ENCODE measurements around the gene ATP7A. TPM values are rescaled to one million over a fixed set of nuclear protein-coding genes. Genes with fewer than 3 reads are reported as not detected.
A peak's percentile ranks its signal among the peaks of the same experiment; 100 is the strongest.
"Not testable (repeated sequence)": the region's sequence is repeated elsewhere in the genome, so short reads cannot be mapped to it uniquely, and the experiment has no call there.

ATP7A gene
- total and polyA plus RNA-seq, 7 experiments from 2014 or later, result 5.4 to 17.4 (median 13.4) TPM

DNA sequence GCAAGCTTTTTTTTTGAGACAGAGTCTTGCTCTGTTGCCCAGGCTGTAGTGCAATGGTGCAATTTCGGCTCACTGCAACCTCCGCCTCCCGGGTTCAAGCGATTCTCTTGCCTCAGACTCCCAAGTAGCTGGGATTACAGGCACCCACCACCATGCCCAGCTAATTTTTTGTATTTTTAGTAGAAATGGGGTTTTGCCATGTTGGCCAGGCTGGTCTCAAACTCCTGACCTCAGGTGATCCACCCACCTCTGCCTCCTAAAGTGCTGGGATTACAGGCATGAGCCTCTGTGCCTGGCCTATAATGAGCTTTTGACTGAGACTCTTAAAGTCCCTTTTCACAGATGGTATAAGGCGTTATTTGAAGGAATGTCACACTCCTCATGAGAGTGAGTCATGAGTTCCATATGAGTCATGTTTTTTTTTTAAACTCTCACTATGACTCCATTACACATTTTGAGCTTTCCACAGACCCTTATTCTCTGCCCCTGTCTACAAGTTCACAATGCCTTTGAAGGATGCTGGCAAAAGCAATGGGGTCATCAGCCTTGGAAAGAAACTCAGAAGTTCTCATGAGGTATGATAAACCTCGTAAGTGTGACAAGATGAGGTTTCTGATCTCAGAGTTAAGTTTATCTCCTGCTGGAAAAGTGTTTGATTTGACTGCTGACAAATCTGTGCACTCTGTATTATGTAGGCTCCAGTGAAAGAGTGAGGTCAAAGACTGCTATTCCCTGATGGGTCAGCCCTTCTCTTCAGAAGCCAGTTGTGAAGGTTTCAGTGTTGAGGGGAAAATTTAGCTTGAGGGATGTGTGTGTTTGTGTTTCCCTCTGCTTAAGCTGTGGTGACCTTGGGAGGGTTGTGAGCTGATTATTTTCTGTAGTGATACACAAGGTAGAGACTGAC lies 154.5 kb downstream of the ATP7A start:
- H3K4me3 ChIP-seq (ENCODE audit: low read length); H3K36me3 ChIP-seq (ENCODE audit: control insufficient read depth in 2 of 3, insufficient read depth in 3 of 3, low read length in 3 of 3); ATAC-seq; H3K4me1 ChIP-seq (ENCODE audit: control insufficient read depth in 2 of 2, insufficient read depth in 2 of 2, low read length in 2 of 2); H3K27ac ChIP-seq (ENCODE audit: low read depth, low read length); POLR2A ChIA-PET; DNase-seq; CTCF ChIA-PET; H3K27me3 Mint-ChIP-seq; H3K9me3 ChIP-seq (ENCODE audit: control insufficient read depth in 2 of 3, low read length in 3 of 3); H3K36me3 Mint-ChIP-seq; H3K27me3 ChIP-seq (ENCODE audit: control insufficient read depth in 2 of 2, insufficient read depth in 2 of 2, low read length in 2 of 2): not testable (repeated sequence)
- Mint-ChIP-seq H3K4me3 (peak overlapping the region in 1 of 10 donors; percentile 5), H3K9me3 (peaks cover 0 to 10% (median 2%) of the 10 kb centered on the region in 11 donors), H3K4me1 (peaks cover 0 to 17% (median 0%) of the 10 kb centered on the region in 7 donors), H3K27ac (peak overlapping the region in 3 of 9 donors; percentile 5 to 72 (median 50))
- intact Hi-C loops (cut with micrococcal nuclease), result loop anchor here in 1 of 2 donors (5.0 kb wide), 1 partner anchor 37 kb away; the partner anchor contains the start of gene PGK1

- CTCF ChIA-PET, result no interaction called here
- no peak overlapping the region for H3K27ac Mint-ChIP-seq
- Histone ChIP-seq H3K4me3 (ENCODE audit: low read length) (no peak overlapping the region), H3K9me3 (ENCODE audit: control insufficient read depth in 2 of 3, low read length in 3 of 3) (no peaks in the 10 kb centered on the region), H3K27ac (ENCODE audit: low read depth, low read length) (no peak overlapping the region), H3K4me1 (ENCODE audit: control insufficient read depth in 2 of 2, insufficient read depth in 2 of 2, low read length in 2 of 2) (no peaks in the 10 kb centered on the region), H3K36me3 (ENCODE audit: control insufficient read depth in 2 of 3, insufficient read depth in 3 of 3, low read length in 3 of 3) (no peaks in the 10 kb centered on the region), H3K27me3 (ENCODE audit: control insufficient read depth in 2 of 2, insufficient read depth in 2 of 2, low read length in 2 of 2) (no peaks in the 10 kb centered on the region)
- peaks cover 0 to 1% (median 0%) of the 10 kb centered on the region in 5 donors for H3K36me3 Mint-ChIP-seq
- no peaks in the 10 kb centered on the region for H3K27me3 Mint-ChIP-seq
- intact Hi-C loops (cut with micrococcal nuclease), result loop anchor here in 1 of 2 donors (5.0 kb wide), 1 partner anchor 36 kb away; the partner anchor contains the start of gene PGK1
- no peak for ATAC-seq
- no peak for DNase-seq
- H3K4me1 Mint-ChIP-seq, result peaks cover 0 to 17% (median 0%) of the 10 kb centered on the region in 7 donors
- POLR2A ChIA-PET, result no interaction called here
- H3K4me3 Mint-ChIP-seq, result no peak overlapping the region
- peaks cover 0 to 10% (median 2%) of the 10 kb centered on the region in 11 donors for H3K9me3 Mint-ChIP-seq
Observed at GRCh38 chrX:78066110-78066509, 155.6 kb downstream of the ATP7A start.

DNA sequence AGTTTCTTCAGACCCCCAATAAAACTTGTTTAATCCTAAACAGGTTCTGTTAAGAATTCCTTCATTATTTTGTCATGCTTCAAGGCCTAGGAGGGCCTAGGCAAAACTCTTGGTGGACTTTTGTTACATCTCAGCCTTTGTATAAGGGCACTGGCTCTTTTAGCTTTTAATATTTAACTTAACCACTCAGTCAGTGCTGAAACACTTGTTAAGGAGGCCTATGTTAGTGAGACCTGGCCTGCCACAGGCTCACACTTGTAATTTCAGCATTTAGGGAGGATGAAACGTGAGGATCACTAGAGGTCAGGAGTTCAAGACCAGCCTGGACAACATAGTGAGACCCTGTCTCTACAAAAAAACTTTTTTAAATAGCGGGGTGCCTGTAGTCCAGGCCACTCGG lies 160.8 kb downstream of the ATP7A start:
- Mint-ChIP-seq H3K27me3 (no peaks in the 10 kb centered on the region), H3K4me3 (no peak overlapping the region), H3K4me1 (peaks cover 0 to 22% (median 12%) of the 10 kb centered on the region in 7 donors), H3K9me3 (peaks cover 0 to 27% (median 10%) of the 10 kb centered on the region in 11 donors), H3K27ac (peak overlapping the region in 1 of 9 donors; percentile 31), H3K36me3 (peaks cover 0 to 9% (median 3%) of the 10 kb centered on the region in 5 donors)
- no peak for ATAC-seq
- Histone ChIP-seq H3K4me1 (ENCODE audit: control insufficient read depth in 2 of 2, insufficient read depth in 2 of 2, low read length in 2 of 2) (no peaks in the 10 kb centered on the region), H3K36me3 (ENCODE audit: control insufficient read depth in 2 of 3, insufficient read depth in 3 of 3, low read length in 3 of 3) (no peaks in the 10 kb centered on the region), H3K4me3 (ENCODE audit: low read length) (no peak overlapping the region), H3K27me3 (ENCODE audit: control insufficient read depth in 2 of 2, insufficient read depth in 2 of 2, low read length in 2 of 2) (no peaks in the 10 kb centered on the region), H3K9me3 (ENCODE audit: control insufficient read depth in 2 of 3, low read length in 3 of 3) (peaks cover 0 to 7% (median 0%) of the 10 kb centered on the region in 3 experiments), H3K27ac (ENCODE audit: low read depth, low read length) (no peak overlapping the region)
- intact Hi-C loops (cut with micrococcal nuclease), result no loop called here
- CTCF ChIA-PET, result no interaction called here
- no peak for DNase-seq
- POLR2A ChIA-PET, result no interaction called here

- Mint-ChIP-seq H3K9me3 (peaks cover 0 to 44% (median 16%) of the 10 kb centered on the region in 11 donors), H3K36me3 (peaks cover 0 to 15% (median 3%) of the 10 kb centered on the region in 5 donors), H3K4me1 (peaks cover 0 to 16% (median 12%) of the 10 kb centered on the region in 7 donors), H3K27ac (peak overlapping the region; percentile 47 to 95 (median 86)), H3K4me3 (peak overlapping the region; percentile 3 to 69 (median 58))
- CTCF ChIA-PET; H3K36me3 ChIP-seq (ENCODE audit: control insufficient read depth in 2 of 3, insufficient read depth in 3 of 3, low read length in 3 of 3); H3K4me1 ChIP-seq (ENCODE audit: control insufficient read depth in 2 of 2, insufficient read depth in 2 of 2, low read length in 2 of 2); H3K27me3 Mint-ChIP-seq; H3K27ac ChIP-seq (ENCODE audit: low read depth, low read length); H3K9me3 ChIP-seq (ENCODE audit: control insufficient read depth in 2 of 3, low read length in 3 of 3); H3K4me3 ChIP-seq (ENCODE audit: low read length); H3K27me3 ChIP-seq (ENCODE audit: control insufficient read depth in 2 of 2, insufficient read depth in 2 of 2, low read length in 2 of 2): not testable (repeated sequence)
- intact Hi-C loops (cut with micrococcal nuclease), result loop anchor here in 1 of 2 donors (1.0 kb wide), 1 partner anchor 31 kb away; the partner anchor contains the start of gene PGK1
- ATAC-seq (peak; percentile 63), DNase-seq (peak in 8 of 9 donors; percentile 26 to 67 (median 49))
- POLR2A ChIA-PET, result interaction anchor here (0.6 to 1.2 kb wide), 3 partner anchors 29 to 1097 kb away, joined by 3 to 5 read pairs (median 4); partner anchors contain the start of gene ATP7A
Observed at GRCh38 chrX:78073147-78074077, 162.9 kb downstream of the ATP7A start.

DNA sequence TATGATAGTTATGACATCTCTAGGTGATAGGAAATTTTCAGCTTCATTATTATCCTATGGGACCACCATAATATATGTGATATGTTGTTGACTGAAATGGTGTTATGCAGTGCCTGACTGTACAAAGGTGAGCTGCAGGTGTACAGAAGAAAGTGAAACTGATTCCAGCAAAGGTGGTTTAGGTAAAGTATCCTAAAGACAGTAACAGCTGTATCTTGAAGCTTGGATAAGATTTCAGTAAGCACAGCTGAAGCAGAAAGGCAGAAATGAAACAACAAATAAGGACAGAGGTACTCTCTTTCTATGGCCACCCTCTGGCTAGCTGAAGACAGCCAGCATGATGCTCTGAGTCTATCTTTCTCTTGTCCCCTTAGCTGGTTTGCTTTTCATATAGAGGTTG lies 163.6 kb downstream of the ATP7A start:
- intact Hi-C loops (cut with micrococcal nuclease), result no loop called here
- POLR2A ChIA-PET, result interaction anchor here (0.9 to 1.2 kb wide), 2 partner anchors 28 to 164 kb away, joined by 3 to 5 read pairs; partner anchors contain the start of gene ATP7A
- H3K4me3 ChIP-seq (ENCODE audit: low read length), result no peak overlapping the region
- no peak for ATAC-seq
- peaks cover 0 to 16% (median 12%) of the 10 kb centered on the region in 7 donors for H3K4me1 Mint-ChIP-seq
- H3K27ac ChIP-seq (ENCODE audit: low read depth, low read length), result no peak overlapping the region
- H3K4me1 ChIP-seq (ENCODE audit: control insufficient read depth in 2 of 2, insufficient read depth in 2 of 2, low read length in 2 of 2), result no peaks in the 10 kb centered on the region
- peaks cover 0 to 38% (median 15%) of the 10 kb centered on the region in 11 donors for H3K9me3 Mint-ChIP-seq
- peaks cover 0 to 7% (median 0%) of the 10 kb centered on the region in 3 experiments for H3K9me3 ChIP-seq (ENCODE audit: control insufficient read depth in 2 of 3, low read length in 3 of 3)
- H3K36me3 Mint-ChIP-seq, result peaks cover 0 to 13% (median 3%) of the 10 kb centered on the region in 5 donors
- H3K27me3 ChIP-seq (ENCODE audit: control insufficient read depth in 2 of 2, insufficient read depth in 2 of 2, low read length in 2 of 2), result no peaks in the 10 kb centered on the region
- H3K27me3 Mint-ChIP-seq, result no peaks in the 10 kb centered on the region
- CTCF ChIA-PET, result no interaction called here
- no peaks in the 10 kb centered on the region for H3K36me3 ChIP-seq (ENCODE audit: control insufficient read depth in 2 of 3, insufficient read depth in 3 of 3, low read length in 3 of 3)
- peak overlapping the region in 3 of 10 donors; percentile 4 to 69 (median 59) for H3K4me3 Mint-ChIP-seq
- H3K27ac Mint-ChIP-seq, result peak overlapping the region in 6 of 9 donors; percentile 14 to 95 (median 86)
- no peak for DNase-seq

- peaks cover 0 to 16% (median 3%) of the 10 kb centered on the region in 5 donors for H3K36me3 Mint-ChIP-seq
- no peaks in the 10 kb centered on the region for H3K27me3 ChIP-seq (ENCODE audit: control insufficient read depth in 2 of 2, insufficient read depth in 2 of 2, low read length in 2 of 2)
- no peak overlapping the region for H3K4me3 ChIP-seq (ENCODE audit: low read length)
- peaks cover 0 to 16% (median 12%) of the 10 kb centered on the region in 7 donors for H3K4me1 Mint-ChIP-seq
- no peaks in the 10 kb centered on the region for H3K36me3 ChIP-seq (ENCODE audit: control insufficient read depth in 2 of 3, insufficient read depth in 3 of 3, low read length in 3 of 3)
- ChIA-PET CTCF (no interaction called here), POLR2A (interaction anchor here (0.6 kb wide), 1 partner anchor 174 kb away, joined by 6 read pairs; no protein-coding TSS in a partner anchor)
- H3K27ac ChIP-seq (ENCODE audit: low read depth, low read length), result no peak overlapping the region
- H3K4me1 ChIP-seq (ENCODE audit: control insufficient read depth in 2 of 2, insufficient read depth in 2 of 2, low read length in 2 of 2), result no peaks in the 10 kb centered on the region
- H3K9me3 Mint-ChIP-seq, result peaks cover 0 to 34% (median 14%) of the 10 kb centered on the region in 11 donors
- intact Hi-C loops (cut with micrococcal nuclease), result no loop called here
- H3K27me3 Mint-ChIP-seq, result peaks cover 0 to 3% (median 0%) of the 10 kb centered on the region in 5 donors
- ATAC-seq (no peak), DNase-seq (peak in 1 of 9 donors; percentile 20)
- H3K9me3 ChIP-seq (ENCODE audit: control insufficient read depth in 2 of 3, low read length in 3 of 3), result peaks cover 0 to 7% (median 0%) of the 10 kb centered on the region in 3 experiments
- H3K4me3 Mint-ChIP-seq, result no peak overlapping the region
- peak overlapping the region in 2 of 9 donors; percentile 9 to 54 for H3K27ac Mint-ChIP-seq
Observed at GRCh38 chrX:78075787-78076389, 165.4 kb downstream of the ATP7A start.
